K562 (cell line): ENCODE results near the gene TMEM252. TPM values are rescaled to one million over a fixed set of nuclear protein-coding genes. Genes with fewer than 3 reads are reported as not detected.

ENCODE experiments used
- ATAC-seq: fragments of 200-7000 bp; cut with Tn5 transposase; 3 replicates; pipeline ENCODE4 v1.9.1; 2020; ENCODE audit warnings: moderate library complexity
- BruUV-seq: library from RNA; stranded (reverse); fragments of 400-500 nt; replicated peaks from 2 replicates; lab custom pipeline; 2021; lab: Mats Ljungman, UMichigan
- CTCF ChIA-PET: fragments of 300-600 bp; formaldehyde crosslinking; extraction: SDS; loops from one replicate; lab custom pipeline; 2021; ENCODE audit warnings: low intra/inter-chr PET ratio; lab: Yijun Ruan, JAX
- POLR2A ChIA-PET: fragments of 300-600, 350-650 bp; sonication (Branson Sonifier 250); formaldehyde crosslinking; extraction: SDS; loops from one replicate; lab custom pipeline; 2021; ENCODE audit warnings: antibody characterized with exemption, inconsistent platforms; lab: Yijun Ruan, JAX
- DNase-seq, 4 experiments: peaks; one replicate each; pipeline versions ENCODE4 v3.0.0 to v3.0.0-alpha.2; 2011 to 2018; ENCODE audit warnings: low spot score in 3 of 4, mixed read lengths in 3 of 4; ENCODE audit errors: extremely low read depth in 1 of 4
- FAIRE-seq: peaks from 2 replicates; lab custom pipeline; 2011; peaks lifted over from hg19 to GRCh38; lab: Jason Lieb, UNC
- H2AFZ ChIP-seq: 2 replicates; pipeline ENCODE4 v1.6.0; 2011; ENCODE audit warnings: low read depth, low read length, control low read depth, inconsistent platforms
- H3K27ac ChIP-seq: fragments of 200-600 bp; 3 replicates; pipeline ENCODE4 v1.8.0; 2011; ENCODE audit warnings: low read depth, mild to moderate bottlenecking, control low read depth, inconsistent platforms, low read length, moderate library complexity, mixed read lengths; ENCODE audit errors: extremely low read depth
- H3K27me3 ChIP-seq, 2 experiments: fragments of 300-600 bp in 1 of 2; 2 replicates in 1 of 2; 3 replicates in 1 of 2; pipeline versions ENCODE4 v1.6.0 to v1.8.0; 2011; ENCODE audit warnings: inconsistent platforms in 2 of 2, low read length in 2 of 2, mild to moderate bottlenecking in 1 of 2, mixed read lengths in 1 of 2, moderate library complexity in 1 of 2; ENCODE audit not compliant: control insufficient read depth in 2 of 2, insufficient read depth in 2 of 2
- H3K36me3 ChIP-seq: fragments of 300-600 bp; 3 replicates; pipeline ENCODE4 v1.8.0; 2011; ENCODE audit warnings: mild to moderate bottlenecking, low read length, inconsistent platforms; ENCODE audit not compliant: control insufficient read depth, insufficient read depth
- H3K4me1 ChIP-seq, 2 experiments: fragments of 200-600 bp in 1 of 2; replicated peaks in 1 of 2; 2 replicates in 1 of 2; 3 replicates in 1 of 2; pipeline versions ENCODE4 v1.5.1 to v1.8.0; 2011; ENCODE audit warnings: inconsistent platforms in 2 of 2, low read length in 2 of 2, mild to moderate bottlenecking in 1 of 2, mixed read lengths in 1 of 2, moderate library complexity in 1 of 2; ENCODE audit not compliant: control insufficient read depth in 2 of 2, insufficient read depth in 2 of 2
- H3K4me2 ChIP-seq: 2 replicates; pipeline ENCODE4 v1.6.1; 2011; ENCODE audit warnings: low read length, control low read depth, inconsistent platforms, mixed read lengths; ENCODE audit not compliant: insufficient read depth
- H3K4me3 ChIP-seq: fragments of 200-600 bp; sonication (generic), shearing (Covaris generic); 2 replicates; pipeline ENCODE4 v1.5.1; 2016; ENCODE audit warnings: control low read depth, inconsistent platforms
- H3K79me2 ChIP-seq: fragments of 200-600 bp; 3 replicates; pipeline ENCODE4 v1.8.0; 2011; ENCODE audit warnings: low read length, inconsistent platforms; ENCODE audit not compliant: control insufficient read depth, insufficient read depth
- H3K9ac ChIP-seq, 2 experiments: 2 replicates each; pipeline versions ENCODE4 v1.6.0 to v1.6.1; 2011; ENCODE audit warnings: low read depth in 2 of 2, low read length in 2 of 2, control low read depth in 1 of 2, inconsistent platforms in 1 of 2, mild to moderate bottlenecking in 1 of 2, mixed read lengths in 1 of 2; ENCODE audit not compliant: insufficient read depth in 1 of 2
- H3K9me1 ChIP-seq: one replicate; pipeline ENCODE4 v1.6.0; 2011; ENCODE audit warnings: inconsistent platforms, mild to moderate bottlenecking, low read length, moderate library complexity; ENCODE audit not compliant: control insufficient read depth, insufficient read depth
- H3K9me3 ChIP-seq: replicated peaks from 2 replicates; pipeline ENCODE4 v1.5.1; 2011; ENCODE audit warnings: low read depth, low read length, inconsistent platforms; ENCODE audit not compliant: control insufficient read depth, insufficient read depth
- H4K20me1 ChIP-seq: replicated peaks from 2 replicates; pipeline ENCODE4 v1.6.1; 2011; ENCODE audit warnings: low read length, inconsistent platforms, mixed read lengths; ENCODE audit not compliant: control insufficient read depth, insufficient read depth
- ETS2 ChIP-seq: IDR thresholded peaks from 2 replicates; pipeline ENCODE4 v1.6.1; 2016; ENCODE audit warnings: borderline replicate concordance, missing genetic modification characterization, mild to moderate bottlenecking, moderate library complexity, missing compliant biosample characterization; ENCODE audit not compliant: poor library complexity, severe bottlenecking
- MXD1 ChIP-seq: fragments of 250-450 bp; sonication (Bioruptor Pico); IDR thresholded peaks from 2 replicates; pipeline ENCODE4 v1.8.0; 2021; ENCODE audit warnings: borderline replicate concordance, mild to moderate bottlenecking, moderate library complexity; ENCODE audit not compliant: poor library complexity, severe bottlenecking
- MYBL2 ChIP-seq, 2 experiments: fragments of 450-650 bp in 1 of 2; sonication (generic) in 1 of 2; formaldehyde crosslinking in 1 of 2; IDR thresholded peaks; 2 replicates each; pipeline versions ENCODE4 v1.6.1 to v1.8.1; 2017 to 2022; ENCODE audit warnings: borderline replicate concordance in 1 of 2, inconsistent platforms in 1 of 2, low read depth in 1 of 2, mild to moderate bottlenecking in 1 of 2, missing genetic modification reagents in 1 of 2, moderate library complexity in 1 of 2
- SIN3B ChIP-seq: fragments of 450-650 bp; IDR thresholded peaks from 2 replicates; pipeline ENCODE4 v1.6.1; 2017; ENCODE audit warnings: low read depth, mild to moderate bottlenecking, moderate library complexity
- SREBF2 ChIP-seq: sonication (generic); formaldehyde crosslinking; IDR thresholded peaks from 2 replicates; pipeline ENCODE4 v1.4.0; 2020; ENCODE audit warnings: mild to moderate bottlenecking, missing genetic modification reagents
- TARDBP ChIP-seq: fragments of 450-650 bp; IDR thresholded peaks from 2 replicates; pipeline ENCODE4 v1.6.1; 2016
- TFAM ChIP-seq: fragments of 250-450 bp; sonication (Bioruptor Pico); conservative IDR thresholded peaks from 2 replicates; pipeline ENCODE4 v1.5.0; 2021; ENCODE audit warnings: mild to moderate bottlenecking, moderate library complexity
- ZFP36 ChIP-seq: fragments of 150-350 bp; IDR thresholded peaks from 2 replicates; pipeline ENCODE4 v1.6.1; 2018; ENCODE audit warnings: low read length, low read depth; ENCODE audit not compliant: partially characterized antibody
- ZHX1 ChIP-seq: fragments of 150-350 bp; conservative IDR thresholded peaks from 2 replicates; pipeline ENCODE4 v1.6.1; 2014; ENCODE audit warnings: low read length
- WGBS: fragments of 100-300 bp; shearing (Covaris generic); methylation state at CpG from one replicate; pipeline ENCODE4 v1.1.6; 2016; ENCODE audit warnings: low coverage, mixed read lengths; ENCODE audit not compliant: insufficient coverage; ENCODE audit errors: missing lambda C conversion rate; 5-methylcytosine and 5-hydroxymethylcytosine counted together
- in situ Hi-C: fragments of 300-500 bp; cut with MboI; formaldehyde crosslinking; loops from 4 replicates; pipeline ENCODE4 v1.15.0; 2018; ENCODE audit warnings: inconsistent platforms, mixed read lengths
- intact Hi-C: fragments of 100-400 bp; cut with micrococcal nuclease; formaldehyde crosslinking; loops from 2 replicates; pipeline ENCODE4 v1.14.2; 2022
- polyA plus RNA-seq, 8 experiments: library from polyadenylated mRNA; depleted of rRNA in 4 of 8; stranded (reverse) in 5 of 8; unstranded in 3 of 8; fragments of >200 nt; fragmentation: Nextera tagmentation in 2 of 8; fragmentation: Illumina TruSeq in 1 of 8; extraction: Ambion mirVana in 2 of 8; extraction: Trizol in 1 of 8; gene quantifications; 2 replicates each; pipeline versions ENCODE4 v1.2.1 to v1.2.3, GENCODE V29; 2011 to 2014; ENCODE audit warnings: inconsistent platforms in 1 of 8, missing spikeins in 1 of 8
- total RNA-seq, 7 experiments: library from RNA; depleted of rRNA in 6 of 7; stranded (reverse); fragments of >200 nt in 6 of 7; fragmentation: Illumina TruSeq in 2 of 7; extraction: Trizol in 2 of 7; gene quantifications; 2 replicates each; pipeline versions ENCODE4 v1.2.1 to v1.2.3, GENCODE V29; 2011 to 2021; ENCODE audit warnings: low replicate concordance in 1 of 7

Gene TMEM252
- total and polyA plus RNA-seq, 9 of the 15 experiments (the other 6 are each of a cell fraction or from before 2014, with no cell fraction given): not detected

GRCh38 chr9:68489646-68490045 is 51.0 kb downstream of the TMEM252 start:
- H3K9me1 ChIP-seq: no peaks in the 10 kb centered on the region
- no peak overlapping the region for H3K9ac ChIP-seq
- no peaks in the 10 kb centered on the region for H3K36me3 ChIP-seq
- ChIA-PET CTCF (no interaction called here), POLR2A (interaction anchor here (0.7 kb wide), 2 partner anchors 13 to 49 kb away, joined by 3 read pairs; no protein-coding TSS in a partner anchor)
- no peak overlapping the region for H3K4me2 ChIP-seq
- TF ChIP-seq SREBF2 (CRISPR knock-in tag) (no peak), TFAM (CRISPR knock-in tag) (no peak), TARDBP (no peak), SIN3B (no peak), ETS2 (no peak), ZFP36 (no peak), ZHX1 (no peak), MXD1 (no peak), MYBL2 (IDR thresholded peaks at IDR 0.05; ENCODE audit: low read depth) (no peak), MYBL2 (CRISPR knock-in tag; IDR thresholded peaks at IDR 0.05; ENCODE audit: borderline replicate concordance) (no peak)
- DNase-seq (no peak), FAIRE-seq (no peak), ATAC-seq (no peak)
- H3K4me3 ChIP-seq: no peak overlapping the region
- no TSS peak for BruUV-seq
- no peaks in the 10 kb centered on the region for H3K79me2 ChIP-seq
- 3% methylated on average over 4 of the region's 4 CpGs for WGBS
- H3K27me3 ChIP-seq: no peaks in the 10 kb centered on the region; a peak in 1 of 5 replicates
- no peaks in the 10 kb centered on the region for H3K9me3 ChIP-seq
- no peak overlapping the region for H2AFZ ChIP-seq
- intact Hi-C loops (no loop called here), in situ Hi-C loops (no loop called here)
- H3K4me1 ChIP-seq: no peaks in the 10 kb centered on the region
- H3K27ac ChIP-seq: no peak overlapping the region
- no peaks in the 10 kb centered on the region for H4K20me1 ChIP-seq
